SK-N-SH (cell line): Measurements from ENCODE around the gene LETM1. TPM values are rescaled to one million over a fixed set of nuclear protein-coding genes. Genes with fewer than 3 reads are reported as not detected.

Source experiments
- polyA plus RNA-seq, 3 experiments: library from polyadenylated mRNA; depleted of rRNA; stranded (reverse); fragments of >200 nt; gene quantifications; 2 replicates each; pipeline ENCODE4 v1.2.3, GENCODE V29; 2012

LETM1 gene
- polyA plus RNA-seq, 1 of the 3 experiments (the other 2 are of a cell fraction): 25.8 TPM

Other genes starting within 250 kb of the LETM1 start
- gene FAM53A, start 171.8 kb downstream of the LETM1 start, polyA plus RNA-seq (2012; rRNA removed): 7.6 and 8.3 TPM in 2 replicates
- gene SLBP, start 143.8 kb downstream of the LETM1 start, polyA plus RNA-seq (2012; rRNA removed): 51.5 and 64.3 TPM in 2 replicates
- gene TMEM129, start 134.8 kb downstream of the LETM1 start, polyA plus RNA-seq (2012; rRNA removed): 36.5 and 43.9 TPM in 2 replicates
- gene TACC3, start 134.6 kb downstream of the LETM1 start, polyA plus RNA-seq (2012; rRNA removed): 29.2 and 49.5 TPM in 2 replicates
- gene FGFR3, start 62.9 kb downstream of the LETM1 start, polyA plus RNA-seq (2012; rRNA removed): 0.62 and 1.1 TPM in 2 replicates
- 28.0 and 34.2 TPM in 2 replicates for gene NSD2, start 15.2 kb upstream of the LETM1 start, polyA plus RNA-seq (2012; rRNA removed)
- gene NELFA, start 152.8 kb upstream of the LETM1 start, polyA plus RNA-seq (2012; rRNA removed): 17.3 and 26.8 TPM in 2 replicates
- 0.43 and 0.86 TPM in 2 replicates for gene NAT8L, start 203.2 kb upstream of the LETM1 start, polyA plus RNA-seq (2012; rRNA removed)